HG03342 (cell line): ENCODE results near the gene PCDHB12.
"Not testable (repeated sequence)": the region's sequence is repeated elsewhere in the genome, so short reads cannot be mapped to it uniquely, and the experiment has no call there.

Source experiments
- ATAC-seq: cut with Tn5 transposase; IDR thresholded peaks from one replicate; pipeline ENCODE4 v1.9.1; 2021; ENCODE audit warnings: mild to moderate bottlenecking, moderate library complexity; ENCODE audit not compliant: unreplicated experiment

Gene PCDHB12

DNA sequence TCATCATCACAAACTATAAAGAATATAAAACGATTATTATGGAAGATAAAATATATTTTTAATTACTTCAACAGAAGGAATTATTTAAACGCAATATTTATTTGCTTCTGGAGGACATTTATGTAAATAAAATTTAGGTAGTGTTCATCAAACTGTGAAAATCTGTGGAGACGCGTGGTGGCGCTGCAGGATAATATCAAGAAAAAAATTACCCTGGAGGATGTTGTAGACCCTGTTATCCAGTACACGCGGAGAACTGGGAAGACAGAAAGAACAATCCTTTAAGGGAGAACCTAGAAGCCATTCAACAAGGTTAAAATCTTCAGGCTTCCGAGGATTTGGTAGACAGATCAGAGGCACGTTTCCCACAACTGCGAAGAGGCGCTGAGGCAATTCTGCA lies at the start of gene PCDHB12:
Gene PCDHB12 (plus strand): TSS at position 242 of the 400 bp plus-strand sequence. CDS start 189 bp downstream, outside the sequence.
- no peak for ATAC-seq

DNA sequence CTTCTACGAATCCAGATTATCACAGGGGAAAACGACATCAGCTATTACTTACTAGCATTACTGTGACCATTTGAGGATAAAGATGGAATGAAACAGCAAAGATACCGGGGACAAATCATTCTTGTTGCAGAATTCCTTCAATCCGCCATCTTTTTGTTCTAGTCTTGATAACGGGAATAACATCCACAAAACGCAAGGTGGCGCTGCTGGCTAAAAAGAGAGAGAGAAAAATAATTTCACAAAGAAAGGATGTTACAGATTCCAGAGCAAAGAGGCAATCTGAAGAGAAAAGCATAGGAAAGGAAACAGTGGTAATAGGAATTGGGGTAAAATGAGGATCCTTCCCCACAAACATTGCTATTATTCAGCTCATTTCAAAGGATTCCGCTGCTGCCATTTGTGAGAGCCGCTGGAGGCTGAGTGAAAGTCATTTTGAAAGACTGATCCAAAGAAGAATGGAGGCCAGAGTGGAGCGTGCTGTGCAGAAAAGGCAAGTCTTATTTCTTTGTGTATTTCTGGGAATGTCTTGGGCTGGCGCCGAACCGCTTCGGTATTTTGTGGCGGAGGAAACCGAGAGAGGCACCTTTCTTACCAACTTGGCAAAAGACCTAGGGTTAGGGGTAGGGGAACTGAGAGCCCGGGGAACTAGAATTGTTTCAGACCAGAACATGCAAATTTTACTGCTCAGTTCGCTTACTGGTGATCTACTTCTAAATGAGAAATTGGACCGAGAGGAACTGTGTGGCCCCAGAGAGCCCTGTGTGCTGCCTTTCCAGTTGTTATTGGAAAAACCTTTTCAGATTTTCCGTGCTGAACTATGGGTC lies 35.9 kb upstream of the PCDHB12 start, which contains the start of gene PCDHB7:
Gene PCDHB7 (plus strand): TSS at position 264 of the 824 bp plus-strand sequence. CDS start 192 bp downstream, at position 456.
- no peak for ATAC-seq

DNA sequence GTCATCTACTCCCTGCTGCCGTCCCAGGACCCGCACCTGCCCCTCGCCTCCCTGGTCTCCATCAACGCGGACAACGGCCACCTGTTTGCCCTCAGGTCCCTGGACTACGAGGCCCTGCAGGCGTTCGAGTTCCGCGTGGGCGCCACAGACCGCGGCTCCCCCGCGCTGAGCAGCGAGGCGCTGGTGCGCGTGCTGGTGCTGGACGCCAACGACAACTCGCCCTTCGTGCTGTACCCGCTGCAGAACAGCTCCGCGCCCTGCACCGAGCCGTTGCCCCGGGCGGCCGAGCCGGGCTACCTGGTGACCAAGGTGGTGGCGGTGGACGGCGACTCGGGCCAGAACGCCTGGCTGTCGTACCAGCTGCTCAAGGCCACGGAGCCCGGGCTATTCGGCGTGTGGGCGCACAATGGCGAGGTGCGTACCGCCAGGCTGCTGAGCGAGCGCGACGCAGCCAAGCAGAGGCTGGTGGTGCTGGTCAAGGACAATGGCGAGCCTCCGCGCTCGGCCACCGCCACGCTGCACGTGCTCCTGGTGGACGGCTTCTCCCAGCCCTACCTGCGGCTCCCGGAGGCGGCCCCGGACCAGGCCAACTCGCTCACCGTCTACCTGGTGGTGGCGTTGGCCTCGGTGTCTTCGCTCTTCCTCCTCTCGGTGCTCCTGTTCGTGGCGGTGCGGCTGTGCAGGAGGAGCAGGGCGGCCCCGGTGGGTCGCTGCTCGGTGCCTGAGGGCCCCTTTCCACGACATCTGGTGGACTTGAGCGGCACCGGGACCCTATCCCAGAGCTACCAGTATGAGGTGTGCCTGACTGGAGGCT lies 34.0 kb upstream of the PCDHB12 start:
- not testable (repeated sequence) for ATAC-seq

DNA sequence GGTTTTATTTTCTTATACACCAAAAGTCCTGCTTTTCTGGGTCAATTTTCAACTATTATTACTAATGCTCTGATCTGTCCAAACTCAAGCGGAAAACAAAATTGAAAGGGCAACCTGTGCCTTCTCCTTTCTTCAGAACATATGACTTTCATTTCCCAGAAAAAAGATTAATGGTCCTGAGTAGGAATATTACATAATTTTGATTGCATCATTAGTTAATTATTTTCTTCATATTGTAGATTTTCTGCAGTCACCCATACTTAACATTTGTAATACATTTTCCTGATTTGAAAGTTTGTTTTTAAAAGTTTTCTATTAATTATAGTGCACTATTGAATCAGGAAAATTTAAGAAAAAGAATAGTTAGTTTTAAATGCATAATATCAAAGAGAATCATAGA lies 32.6 kb upstream of the PCDHB12 start:
- ATAC-seq, result no peak

DNA sequence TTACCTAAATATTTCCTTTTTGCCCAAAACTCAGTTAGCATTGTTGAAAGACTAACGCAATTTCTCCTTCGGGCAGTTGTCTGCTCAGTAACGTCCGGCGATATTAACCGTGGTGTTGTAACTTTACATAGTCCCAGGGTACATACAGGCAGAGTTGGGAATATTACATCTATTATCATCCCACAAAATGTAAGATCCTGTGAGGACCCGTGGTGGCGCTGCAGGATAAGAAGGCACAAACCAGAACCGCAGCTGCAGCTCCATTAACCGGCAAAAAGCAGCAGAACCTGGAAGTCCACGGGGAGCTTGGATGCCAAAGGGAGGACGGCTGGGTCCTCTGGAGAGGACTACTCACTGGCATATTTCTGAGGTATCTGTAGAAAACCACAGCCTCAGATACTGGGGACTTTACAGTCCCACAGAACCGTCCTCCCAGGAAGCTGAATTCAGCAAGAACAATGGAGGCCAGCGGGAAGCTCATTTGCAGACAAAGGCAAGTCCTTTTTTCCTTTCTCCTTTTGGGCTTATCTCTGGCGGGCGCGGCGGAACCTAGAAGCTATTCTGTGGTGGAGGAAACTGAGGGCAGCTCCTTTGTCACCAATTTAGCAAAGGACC lies 30.8 kb upstream of the PCDHB12 start, which contains the start of gene PCDHB8:
Gene PCDHB8 (plus strand): TSS at position 214 of the 615 bp plus-strand sequence. CDS start 245 bp downstream, at position 459.
- ATAC-seq, result not testable (repeated sequence)

DNA sequence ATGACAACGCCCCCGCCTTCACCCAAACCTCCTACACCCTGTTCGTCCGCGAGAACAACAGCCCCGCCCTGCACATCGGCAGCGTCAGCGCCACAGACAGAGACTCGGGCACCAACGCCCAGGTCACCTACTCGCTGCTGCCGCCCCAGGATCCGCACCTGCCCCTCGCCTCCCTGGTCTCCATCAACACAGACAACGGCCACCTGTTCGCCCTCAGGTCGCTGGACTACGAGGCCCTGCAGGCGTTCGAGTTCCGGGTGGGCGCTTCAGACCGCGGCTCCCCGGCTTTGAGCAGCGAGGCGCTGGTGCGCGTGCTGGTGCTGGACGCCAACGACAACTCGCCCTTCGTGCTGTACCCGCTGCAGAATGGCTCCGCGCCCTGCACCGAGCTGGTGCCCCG lies 29.1 kb upstream of the PCDHB12 start:
- ATAC-seq, result not testable (repeated sequence)

DNA sequence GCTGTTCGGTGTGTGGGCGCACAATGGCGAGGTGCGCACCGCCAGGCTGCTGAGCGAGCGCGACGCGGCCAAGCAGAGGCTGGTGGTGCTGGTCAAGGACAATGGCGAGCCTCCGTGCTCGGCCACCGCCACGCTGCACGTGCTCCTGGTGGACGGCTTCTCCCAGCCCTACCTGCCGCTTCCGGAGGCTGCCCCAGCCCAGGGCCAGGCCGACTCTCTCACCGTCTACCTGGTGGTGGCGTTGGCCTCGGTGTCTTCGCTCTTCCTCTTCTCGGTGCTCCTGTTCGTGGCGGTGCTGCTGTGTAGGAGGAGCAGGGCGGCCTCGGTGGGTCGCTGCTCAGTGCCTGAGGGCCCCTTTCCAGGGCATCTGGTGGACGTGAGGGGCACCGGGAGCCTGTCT lies 28.6 kb upstream of the PCDHB12 start:
- not testable (repeated sequence) for ATAC-seq

DNA sequence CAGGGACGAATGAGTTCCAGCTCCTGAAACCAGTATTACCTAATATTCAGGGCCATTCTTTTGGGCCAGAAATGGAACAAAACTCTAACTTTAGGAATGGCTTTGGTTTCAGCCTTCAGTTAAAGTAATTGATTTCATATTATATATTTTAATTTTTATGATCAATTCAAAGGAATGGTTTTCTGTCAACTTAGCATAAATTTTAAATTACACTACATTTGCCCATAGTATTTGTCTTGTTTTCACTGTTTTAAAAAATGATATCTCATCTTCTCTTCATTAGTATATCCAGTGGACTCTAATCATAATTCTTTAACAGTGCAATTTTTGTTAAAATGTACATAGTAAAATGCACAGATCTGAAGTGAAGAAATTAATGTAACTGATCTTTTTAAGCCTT lies 28.2 kb upstream of the PCDHB12 start:
- no peak for ATAC-seq

DNA sequence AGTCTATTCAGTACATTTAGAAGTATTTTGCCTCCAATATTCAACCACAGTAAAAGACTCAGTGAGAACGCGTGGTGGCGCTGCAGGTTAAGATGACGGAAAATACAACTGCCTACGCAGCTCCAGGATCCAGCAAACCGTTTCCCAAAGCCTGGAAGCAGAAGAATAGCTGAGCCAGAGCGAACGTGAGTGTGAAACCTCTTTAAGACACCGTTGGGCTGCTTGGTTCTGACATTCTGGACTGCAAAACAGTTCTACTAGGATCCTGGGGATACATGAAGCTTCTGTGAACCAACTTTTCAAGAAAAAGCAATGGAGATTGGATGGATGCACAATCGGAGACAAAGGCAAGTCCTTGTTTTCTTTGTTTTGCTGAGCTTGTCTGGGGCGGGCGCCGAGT lies 26.3 kb upstream of the PCDHB12 start, which contains the start of gene PCDHB16:
Gene PCDHB16 (plus strand): TSS at position 140 of the 400 bp plus-strand sequence. CDS start 173 bp downstream, at position 313.
- ATAC-seq, result no peak

DNA sequence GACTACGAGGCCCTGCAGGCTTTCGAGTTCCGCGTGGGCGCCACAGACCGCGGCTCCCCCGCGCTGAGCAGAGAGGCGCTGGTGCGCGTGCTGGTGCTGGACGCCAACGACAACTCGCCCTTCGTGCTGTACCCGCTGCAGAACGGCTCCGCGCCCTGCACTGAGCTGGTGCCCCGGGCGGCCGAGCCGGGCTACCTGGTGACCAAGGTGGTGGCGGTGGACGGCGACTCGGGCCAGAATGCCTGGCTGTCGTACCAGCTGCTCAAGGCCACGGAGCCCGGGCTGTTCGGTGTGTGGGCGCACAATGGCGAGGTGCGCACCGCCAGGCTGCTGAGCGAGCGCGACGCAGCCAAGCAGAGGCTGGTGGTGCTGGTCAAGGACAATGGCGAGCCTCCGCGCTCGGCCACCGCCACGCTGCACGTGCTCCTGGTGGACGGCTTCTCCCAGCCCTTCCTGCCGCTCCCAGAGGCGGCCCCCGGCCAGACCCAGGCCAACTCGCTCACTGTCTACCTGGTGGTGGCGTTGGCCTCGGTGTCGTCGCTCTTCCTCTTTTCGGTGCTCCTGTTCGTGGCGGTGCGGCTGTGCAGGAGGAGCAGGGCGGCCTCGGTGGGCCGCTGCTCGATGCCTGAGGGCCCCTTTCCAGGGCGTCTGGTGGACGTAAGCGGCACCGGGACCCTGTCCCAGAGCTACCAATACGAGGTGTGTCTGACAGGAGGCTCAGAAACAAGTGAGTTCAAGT lies 24.2 kb upstream of the PCDHB12 start:
- not testable (repeated sequence) for ATAC-seq

DNA sequence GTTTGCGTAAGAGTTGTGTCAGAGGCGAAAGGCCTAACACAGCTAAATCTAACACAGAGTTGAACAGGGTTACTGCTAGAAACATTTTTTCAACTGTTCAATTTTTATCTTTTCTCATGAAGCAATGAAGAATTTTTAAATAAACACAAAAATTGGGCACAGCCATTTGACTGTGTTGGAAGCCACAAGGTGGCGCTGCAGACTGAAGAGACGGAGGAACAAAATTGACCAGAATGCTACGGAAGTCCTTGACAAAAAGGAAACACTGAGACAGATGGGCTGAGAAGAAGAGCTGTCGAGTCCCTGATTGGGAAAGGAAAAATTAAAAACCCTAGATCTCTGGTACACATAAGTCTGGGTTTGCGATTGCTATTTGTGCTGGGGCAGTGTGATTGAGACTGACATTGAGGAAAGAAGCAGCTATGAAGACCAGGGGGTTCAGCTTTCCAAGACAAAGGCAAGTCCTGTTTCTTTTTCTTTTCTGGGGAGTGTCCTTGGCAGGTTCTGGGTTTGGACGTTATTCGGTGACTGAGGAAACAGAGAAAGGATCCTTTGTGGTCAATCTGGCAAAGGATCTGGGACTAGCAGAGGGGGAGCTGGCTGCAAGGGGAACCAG lies 21.5 kb upstream of the PCDHB12 start, which contains the start of gene PCDHB9:
Gene PCDHB9 (plus strand): TSS at position 265 of the 616 bp plus-strand sequence. CDS start 158 bp downstream, at position 423.
- ATAC-seq, result no peak

DNA sequence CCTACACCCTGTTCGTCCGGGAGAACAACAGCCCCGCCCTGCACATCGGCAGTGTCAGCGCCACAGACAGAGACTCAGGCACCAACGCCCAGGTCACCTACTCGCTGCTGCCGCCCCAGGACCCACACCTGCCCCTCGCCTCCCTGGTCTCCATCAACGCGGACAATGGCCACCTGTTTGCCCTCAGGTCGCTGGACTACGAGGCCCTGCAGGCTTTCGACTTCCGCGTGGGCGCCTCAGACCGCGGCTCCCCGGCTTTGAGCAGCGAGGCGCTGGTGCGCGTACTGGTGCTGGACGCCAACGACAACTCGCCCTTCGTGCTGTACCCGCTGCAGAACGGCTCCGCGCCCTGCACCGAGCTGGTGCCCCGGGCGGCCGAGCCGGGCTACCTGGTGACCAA lies 19.8 kb upstream of the PCDHB12 start:
- ATAC-seq, result not testable (repeated sequence)

DNA sequence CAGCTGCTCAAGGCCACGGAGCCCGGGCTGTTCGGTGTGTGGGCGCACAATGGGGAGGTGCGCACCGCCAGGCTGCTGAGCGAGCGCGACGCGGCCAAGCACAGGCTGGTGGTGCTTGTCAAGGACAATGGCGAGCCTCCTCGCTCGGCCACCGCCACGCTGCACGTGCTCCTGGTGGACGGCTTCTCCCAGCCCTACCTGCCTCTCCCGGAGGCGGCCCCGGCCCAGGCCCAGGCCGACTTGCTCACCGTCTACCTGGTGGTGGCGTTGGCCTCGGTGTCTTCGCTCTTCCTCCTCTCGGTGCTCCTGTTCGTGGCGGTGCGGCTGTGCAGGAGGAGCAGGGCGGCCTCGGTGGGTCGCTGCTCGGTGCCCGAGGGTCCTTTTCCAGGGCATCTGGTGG lies 19.4 kb upstream of the PCDHB12 start:
- ATAC-seq, result not testable (repeated sequence)

DNA sequence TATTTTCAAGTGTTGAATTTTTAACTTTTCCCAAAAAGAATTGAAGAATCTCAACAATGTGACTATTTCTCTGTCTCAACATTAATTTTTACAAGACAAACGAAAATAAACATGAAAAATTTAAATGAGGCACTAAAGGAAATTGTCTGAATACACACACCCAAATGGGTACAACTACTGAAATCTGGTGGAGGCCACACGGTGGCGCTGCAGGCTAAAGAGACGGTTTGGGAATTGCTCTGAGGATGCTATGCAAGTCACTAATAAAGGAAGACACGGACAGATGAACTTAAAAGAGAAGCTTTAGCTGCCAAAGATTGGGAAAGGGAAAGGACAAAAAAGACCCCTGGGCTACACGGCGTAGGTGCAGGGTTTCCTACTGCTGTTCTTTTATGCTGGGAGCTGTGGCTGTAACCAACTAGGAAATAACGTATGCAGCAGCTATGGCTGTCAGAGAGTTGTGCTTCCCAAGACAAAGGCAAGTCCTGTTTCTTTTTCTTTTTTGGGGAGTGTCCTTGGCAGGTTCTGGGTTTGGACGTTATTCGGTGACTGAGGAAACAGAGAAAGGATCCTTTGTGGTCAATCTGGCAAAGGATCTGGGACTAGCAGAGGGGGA lies 16.3 kb upstream of the PCDHB12 start, which contains the start of gene PCDHB10:
Gene PCDHB10 (plus strand): TSS at position 244 of the 616 bp plus-strand sequence. CDS start 200 bp downstream, at position 444.
- no peak for ATAC-seq

DNA sequence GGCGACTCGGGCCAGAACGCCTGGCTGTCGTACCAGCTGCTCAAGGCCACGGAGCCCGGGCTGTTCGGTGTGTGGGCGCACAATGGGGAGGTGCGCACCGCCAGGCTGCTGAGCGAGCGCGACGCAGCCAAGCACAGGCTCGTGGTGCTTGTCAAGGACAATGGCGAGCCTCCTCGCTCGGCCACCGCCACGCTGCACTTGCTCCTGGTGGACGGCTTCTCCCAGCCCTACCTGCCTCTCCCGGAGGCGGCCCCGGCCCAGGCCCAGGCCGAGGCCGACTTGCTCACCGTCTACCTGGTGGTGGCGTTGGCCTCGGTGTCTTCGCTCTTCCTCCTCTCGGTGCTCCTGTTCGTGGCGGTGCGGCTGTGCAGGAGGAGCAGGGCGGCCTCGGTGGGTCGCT lies 14.2 kb upstream of the PCDHB12 start:
- not testable (repeated sequence) for ATAC-seq

DNA sequence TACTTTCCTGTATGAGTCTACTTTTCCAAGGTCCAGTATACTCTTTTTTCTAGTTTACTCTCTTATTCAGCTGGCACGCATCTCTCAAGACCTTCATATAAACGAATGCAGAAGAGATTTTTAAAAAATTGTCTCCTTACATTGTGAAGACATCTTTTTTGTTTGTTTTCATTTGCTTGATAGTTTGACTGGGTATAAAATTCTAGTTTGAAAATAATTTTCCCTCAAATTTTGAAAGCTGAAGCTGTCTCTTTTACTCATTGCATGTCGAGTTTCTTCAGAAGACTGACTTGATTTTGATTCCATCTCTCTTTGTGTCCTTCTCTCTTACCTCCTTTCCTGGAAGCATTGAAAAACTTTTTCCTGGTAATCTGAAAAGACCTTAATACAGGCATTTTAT lies 12.2 kb upstream of the PCDHB12 start:
- ATAC-seq, result no peak

DNA sequence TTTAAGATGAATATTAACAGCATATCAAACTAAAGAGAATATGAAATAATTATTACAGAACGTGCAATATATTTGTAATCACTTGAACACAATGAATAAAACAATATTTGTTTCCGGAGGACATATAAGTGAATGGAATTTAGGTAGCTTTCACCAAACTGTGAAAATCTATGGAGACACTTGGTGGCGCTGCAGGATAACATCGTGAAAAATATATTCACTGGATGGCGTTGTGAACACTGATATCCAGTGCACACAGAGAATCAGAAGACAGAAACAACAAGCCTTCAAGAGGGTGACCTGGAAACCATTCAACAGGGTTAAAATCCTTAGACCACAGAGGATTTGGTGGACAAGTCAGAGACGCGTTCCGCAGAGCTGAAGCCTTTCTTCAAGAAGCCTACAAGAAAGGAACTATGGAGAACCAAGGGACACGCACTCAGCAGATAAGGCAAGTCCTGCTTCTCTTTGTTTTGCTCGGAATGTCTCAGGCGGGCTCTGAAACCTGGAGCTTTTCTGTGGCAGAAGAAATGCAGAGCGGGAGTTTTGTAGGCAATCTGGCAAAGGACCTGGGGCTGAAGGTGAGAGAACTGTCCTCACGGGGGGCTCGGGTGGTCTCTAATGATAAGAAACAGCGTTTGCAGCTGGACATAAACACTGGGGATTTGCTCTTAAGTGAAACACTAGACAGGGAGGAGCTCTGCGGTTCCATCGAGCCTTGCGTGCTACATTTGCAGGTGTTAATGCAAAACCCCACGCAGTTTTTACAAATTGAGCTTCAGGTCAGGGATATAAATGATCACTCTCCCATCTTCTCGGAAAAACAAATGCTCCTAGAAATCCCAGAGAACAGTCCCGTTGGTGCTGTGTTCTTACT lies 8.9 kb upstream of the PCDHB12 start, which contains the start of gene PCDHB11:
Gene PCDHB11 (plus strand): TSS at position 269 of the 877 bp plus-strand sequence. CDS start 148 bp downstream, at position 417.
- no peak for ATAC-seq

DNA sequence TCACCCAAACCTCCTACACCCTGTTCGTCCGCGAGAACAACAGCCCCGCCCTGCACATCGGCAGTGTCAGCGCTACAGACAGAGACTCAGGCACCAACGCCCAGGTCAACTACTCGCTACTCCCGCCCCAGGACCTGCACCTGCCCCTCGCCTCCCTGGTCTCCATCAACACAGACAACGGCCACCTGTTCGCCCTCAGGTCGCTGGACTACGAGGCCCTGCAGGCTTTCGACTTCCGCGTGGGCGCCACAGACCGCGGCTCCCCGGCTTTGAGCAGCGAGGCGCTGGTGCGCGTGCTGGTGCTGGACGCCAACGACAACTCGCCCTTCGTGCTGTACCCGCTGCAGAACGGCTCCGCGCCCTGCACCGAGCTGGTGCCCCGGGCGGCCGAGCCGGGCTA lies 7.4 kb upstream of the PCDHB12 start:
- ATAC-seq, result not testable (repeated sequence)
